ENCODE results near the gene NME8. TPM values are rescaled to one million over a fixed set of nuclear protein-coding genes. Genes with fewer than 3 reads are reported as not detected.

Gene NME8
- polyA plus RNA-seq = not detected in 2 replicates

GRCh38 chr7:37848297-37848696 is at the start of gene NME8:
Gene NME8 (plus strand): TSS chr7:37848597. CDS start chr7:37850267, 1,670 bp downstream.

GRCh38 chr7:37916673-37917660 is 68.6 kb downstream of the NME8 start, which contains the start of gene SFRP4:
Gene SFRP4 (minus strand): TSS chr7:37916817. CDS start chr7:37916537, 280 bp downstream.

GRCh38 chr7:37920305-37920848 is 72.0 kb downstream of the NME8 start, which contains the start of gene EPDR1:
Gene EPDR1 (plus strand): TSS chr7:37920640. CDS start chr7:37920940, 300 bp downstream.

Other genes starting within 250 kb of the NME8 start
- gene GPR141, start 164.8 kb upstream of the NME8 start, polyA plus RNA-seq = not detected in 2 replicates
- gene SFRP4, start 68.2 kb downstream of the NME8 start, polyA plus RNA-seq = 0.36 TPM in 1 of 2 replicates, not detected in the other
- 59.1 and 64.7 TPM in 2 replicates for gene EPDR1, start 72.0 kb downstream of the NME8 start, polyA plus RNA-seq